HEK293T (cell line): Measurements from ENCODE around the gene MICOS13.

Source experiments
- CTCF ChIA-PET: fragments of 350-600 bp; formaldehyde crosslinking; extraction: SDS; loops from one replicate; lab custom pipeline; 2021; ENCODE audit warnings: antibody characterized with exemption, inconsistent platforms; lab: Yijun Ruan, JAX
- POLR2A ChIA-PET: fragments of 350-600 bp; formaldehyde crosslinking; extraction: SDS; loops from one replicate; lab custom pipeline; 2020; ENCODE audit warnings: antibody characterized with exemption, inconsistent platforms; lab: Yijun Ruan, JAX
- DNase-seq: peaks from one replicate; pipeline ENCODE4 v3.0.0; 2012; ENCODE audit warnings: mixed read lengths; ENCODE audit errors: extremely low spot score
- ARNT ChIP-seq: fragments of 450-650 bp; IDR thresholded peaks from 2 replicates; pipeline ENCODE4 v1.6.1; 2017; ENCODE audit warnings: mild to moderate bottlenecking
- BHLHE40 ChIP-seq: fragments of 450-650 bp; IDR thresholded peaks from 2 replicates; pipeline ENCODE4 v1.6.1; 2016; ENCODE audit warnings: mild to moderate bottlenecking, moderate library complexity, borderline replicate concordance
- CTBP1 ChIP-seq: fragments of 450-650 bp; IDR thresholded peaks from 2 replicates; pipeline ENCODE4 v1.6.1; 2016; ENCODE audit warnings: borderline replicate concordance
- ELF4 ChIP-seq: fragments of 450-650 bp; IDR thresholded peaks from 2 replicates; pipeline ENCODE4 v1.6.1; 2017; ENCODE audit warnings: antibody characterized with exemption
- FOXA1 ChIP-seq: fragments of 450-650 bp; IDR thresholded peaks from 2 replicates; pipeline ENCODE4 v1.6.1; 2016; ENCODE audit warnings: mild to moderate bottlenecking
- FOXK2 ChIP-seq: fragments of 450-650 bp; IDR thresholded peaks from 2 replicates; pipeline ENCODE4 v1.6.1; 2016; ENCODE audit warnings: mild to moderate bottlenecking
- FOXM1 ChIP-seq: fragments of 450-650 bp; IDR thresholded peaks from 2 replicates; pipeline ENCODE4 v1.6.1; 2017; ENCODE audit warnings: mild to moderate bottlenecking, borderline replicate concordance
- HDGF ChIP-seq: fragments of 450-650 bp; IDR thresholded peaks from 2 replicates; pipeline ENCODE4 v1.6.1; 2017; ENCODE audit warnings: antibody characterized with exemption, borderline replicate concordance
- L3MBTL2 ChIP-seq: fragments of 450-650 bp; conservative IDR thresholded peaks from 2 replicates; pipeline ENCODE4 v1.6.1; 2016; ENCODE audit warnings: mild to moderate bottlenecking
- LEF1 ChIP-seq: fragments of 450-650 bp; IDR thresholded peaks from 2 replicates; pipeline ENCODE4 v1.6.1; 2017; ENCODE audit warnings: mild to moderate bottlenecking, borderline replicate concordance
- NFRKB ChIP-seq: fragments of 450-650 bp; IDR thresholded peaks from 2 replicates; pipeline ENCODE4 v1.6.1; 2016; ENCODE audit warnings: mild to moderate bottlenecking, moderate library complexity
- SP1 ChIP-seq: fragments of 450-650 bp; IDR thresholded peaks from 2 replicates; pipeline ENCODE4 v1.6.1; 2017
- SUZ12 ChIP-seq: fragments of 450-650 bp; IDR thresholded peaks from 2 replicates; pipeline ENCODE4 v1.6.1; 2016; ENCODE audit warnings: mild to moderate bottlenecking
- TARDBP ChIP-seq: fragments of 450-650 bp; IDR thresholded peaks from 2 replicates; pipeline ENCODE4 v1.6.1; 2016
- ZNF384 ChIP-seq: fragments of 450-650 bp; IDR thresholded peaks from 2 replicates; pipeline ENCODE4 v1.6.1; 2016
- TF ChIP-seq, protein P1 (sequence below): fragments of 450-650 bp; IDR thresholded peaks from 2 replicates; pipeline ENCODE4 v1.6.1; 2016

Gene MICOS13

DNA sequence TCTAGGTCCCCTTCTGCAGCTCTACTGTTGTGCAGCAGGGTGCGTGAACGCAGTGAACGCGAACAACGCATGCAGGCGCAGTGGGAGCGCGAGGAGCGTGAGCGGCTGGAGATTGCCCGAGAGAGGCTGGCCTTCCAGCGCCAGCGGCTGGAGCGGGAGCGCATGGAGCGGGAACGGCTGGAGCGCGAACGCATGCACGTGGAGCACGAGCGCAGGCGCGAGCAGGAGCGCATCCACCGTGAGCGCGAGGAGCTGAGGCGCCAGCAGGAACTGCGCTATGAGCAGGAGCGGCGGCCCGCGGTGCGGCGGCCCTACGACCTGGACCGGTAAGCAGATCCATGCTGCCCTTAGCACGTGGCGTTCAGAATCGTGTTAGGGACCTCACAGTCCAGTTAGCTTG is 18.8 kb downstream of the MICOS13 start:
- POLR2A ChIA-PET = no interaction called here
- no peak for DNase-seq
- CTCF ChIA-PET = no interaction called here
- TF ChIP-seq, protein P1, sequence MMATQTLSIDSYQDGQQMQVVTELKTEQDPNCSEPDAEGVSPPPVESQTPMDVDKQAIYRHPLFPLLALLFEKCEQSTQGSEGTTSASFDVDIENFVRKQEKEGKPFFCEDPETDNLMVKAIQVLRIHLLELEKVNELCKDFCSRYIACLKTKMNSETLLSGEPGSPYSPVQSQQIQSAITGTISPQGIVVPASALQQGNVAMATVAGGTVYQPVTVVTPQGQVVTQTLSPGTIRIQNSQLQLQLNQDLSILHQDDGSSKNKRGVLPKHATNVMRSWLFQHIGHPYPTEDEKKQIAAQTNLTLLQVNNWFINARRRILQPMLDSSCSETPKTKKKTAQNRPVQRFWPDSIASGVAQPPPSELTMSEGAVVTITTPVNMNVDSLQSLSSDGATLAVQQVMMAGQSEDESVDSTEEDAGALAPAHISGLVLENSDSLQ = no peak
- TF ChIP-seq FOXK2 = no peak
- no peak for TF ChIP-seq ZNF384
- TF ChIP-seq L3MBTL2 = no peak
- no peak for TF ChIP-seq FOXM1
- TF ChIP-seq HDGF = no peak
- no peak for TF ChIP-seq SUZ12
- no peak for TF ChIP-seq TARDBP
- no peak for TF ChIP-seq ELF4
- no peak for TF ChIP-seq LEF1
- no peak for TF ChIP-seq ARNT

DNA sequence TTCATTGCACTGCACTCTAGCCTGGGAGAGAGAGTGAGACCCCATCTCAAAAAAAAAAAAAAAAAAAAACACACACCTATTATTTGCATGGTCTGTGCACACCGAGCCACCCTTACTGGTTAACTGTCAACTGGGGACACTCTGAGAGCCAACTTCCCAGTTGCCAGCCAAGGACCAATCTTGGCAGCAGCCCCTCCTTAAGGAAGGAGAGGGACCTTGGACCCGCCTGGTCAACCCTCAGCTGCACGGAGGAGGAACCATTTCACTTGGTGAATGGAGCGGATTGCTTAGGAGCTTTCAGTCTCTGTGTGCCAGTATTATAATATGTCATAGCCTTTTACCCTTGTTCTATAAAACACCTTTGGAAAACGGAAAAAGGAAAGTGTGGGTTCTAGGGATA is 24.9 kb downstream of the MICOS13 start:
- CTCF ChIA-PET = no interaction called here
- TF ChIP-seq CTBP1 (no peak), TARDBP (no peak), SP1 (no peak), SUZ12 (no peak), FOXM1 (no peak), FOXA1 (no peak), FOXK2 (no peak), LEF1 (no peak), ZNF384 (no peak), L3MBTL2 (no peak), ELF4 (no peak), BHLHE40 (no peak), ARNT (no peak), NFRKB (no peak), HDGF (no peak)
- TF ChIP-seq, protein P1 = no peak
- no peak for DNase-seq
- POLR2A ChIA-PET = no interaction called here

DNA sequence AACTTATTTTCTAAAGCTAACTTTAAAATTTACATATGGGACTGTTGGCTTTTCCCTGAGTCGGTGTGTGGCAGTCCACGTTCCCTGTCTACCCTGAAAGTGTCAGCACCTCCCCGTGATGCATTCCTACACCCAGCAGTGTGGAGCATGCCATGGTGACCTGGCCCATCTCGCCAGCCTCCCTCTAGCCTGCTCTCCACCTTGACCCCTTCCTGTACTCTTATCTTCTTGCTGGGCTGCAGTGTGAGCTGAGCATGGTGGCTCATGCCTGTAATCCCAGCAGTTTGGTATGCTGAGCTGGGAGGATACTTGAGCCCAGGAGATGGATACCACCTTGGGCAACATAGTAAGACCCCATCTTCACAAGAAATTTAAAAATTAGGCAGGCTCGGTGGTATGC is 25.4 kb downstream of the MICOS13 start:
- no peak for TF ChIP-seq ARNT
- TF ChIP-seq FOXK2 = no peak
- TF ChIP-seq HDGF = no peak
- no peak for TF ChIP-seq FOXA1
- TF ChIP-seq, protein P1 = no peak
- no peak for TF ChIP-seq TARDBP
- no peak for TF ChIP-seq LEF1
- TF ChIP-seq L3MBTL2 = no peak
- no peak for TF ChIP-seq CTBP1
- no peak for TF ChIP-seq NFRKB
- TF ChIP-seq ZNF384 = no peak
- no peak for TF ChIP-seq ELF4
- TF ChIP-seq SP1 = no peak
- no peak for TF ChIP-seq FOXM1
- ChIA-PET POLR2A (no interaction called here), CTCF (no interaction called here)
- DNase-seq = no peak

DNA sequence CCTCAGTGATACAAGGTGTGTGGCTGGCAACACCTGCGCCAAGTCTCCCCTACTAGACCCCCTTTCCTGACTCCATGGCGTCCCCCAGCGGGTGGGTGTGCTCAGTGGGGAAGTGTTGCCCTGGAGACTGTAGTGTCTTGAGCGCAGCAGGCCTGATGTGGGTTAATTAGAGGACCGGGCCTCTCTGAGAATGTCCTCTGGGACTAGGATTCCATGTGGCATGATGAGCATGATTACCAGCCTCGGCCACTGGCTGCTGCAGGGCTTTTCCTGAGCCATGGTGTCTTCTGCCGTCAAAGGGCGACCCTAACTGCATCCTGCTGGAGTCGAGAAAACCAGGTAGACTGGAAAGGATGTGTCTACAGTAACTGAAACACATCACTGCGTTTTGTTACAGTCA is 28.1 kb downstream of the MICOS13 start:
- TF ChIP-seq FOXK2 (no peak), CTBP1 (no peak), FOXA1 (no peak), SP1 (no peak), ARNT (no peak), ZNF384 (no peak), HDGF (no peak), NFRKB (no peak), SUZ12 (no peak), L3MBTL2 (no peak), BHLHE40 (no peak), ELF4 (no peak), TARDBP (no peak), FOXM1 (no peak), LEF1 (no peak)
- TF ChIP-seq, protein P1 = no peak
- no peak for DNase-seq
- CTCF ChIA-PET = no interaction called here
- POLR2A ChIA-PET = no interaction called here

DNA sequence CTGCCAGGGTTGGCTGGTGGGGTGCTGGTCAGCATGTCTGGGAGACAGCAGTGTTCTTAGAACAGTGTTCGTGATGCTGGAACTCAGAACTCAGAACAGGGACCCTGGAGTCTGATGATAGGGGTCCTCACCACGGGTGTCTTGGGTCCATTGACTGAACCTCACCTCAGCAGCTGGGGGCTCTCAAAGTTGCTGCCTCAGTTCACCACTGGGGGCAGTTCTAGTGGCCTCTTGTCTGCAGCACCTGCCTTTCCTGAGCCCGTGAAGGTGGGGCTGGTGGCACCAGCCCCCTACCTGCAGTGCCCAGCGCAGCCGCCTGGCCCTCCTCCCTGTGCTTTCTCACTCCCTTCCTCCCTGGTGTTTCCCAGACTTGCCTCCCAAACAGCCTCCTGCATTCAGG is 29.0 kb downstream of the MICOS13 start:
- TF ChIP-seq CTBP1 = no peak
- no peak for TF ChIP-seq BHLHE40
- no peak for TF ChIP-seq ZNF384
- no peak for TF ChIP-seq ELF4
- no peak for TF ChIP-seq LEF1
- no peak for TF ChIP-seq HDGF
- TF ChIP-seq TARDBP = no peak
- no peak for DNase-seq
- POLR2A ChIA-PET = interaction anchor here (0.9 kb wide), 1 partner anchor 28 kb away, joined by 4 read pairs; the partner anchor contains the start of genes SAFB and SAFB2
- CTCF ChIA-PET = interaction anchor here (1.0 kb wide), 1 partner anchor 20 kb away, joined by 3 read pairs; no protein-coding TSS in a partner anchor

DNA sequence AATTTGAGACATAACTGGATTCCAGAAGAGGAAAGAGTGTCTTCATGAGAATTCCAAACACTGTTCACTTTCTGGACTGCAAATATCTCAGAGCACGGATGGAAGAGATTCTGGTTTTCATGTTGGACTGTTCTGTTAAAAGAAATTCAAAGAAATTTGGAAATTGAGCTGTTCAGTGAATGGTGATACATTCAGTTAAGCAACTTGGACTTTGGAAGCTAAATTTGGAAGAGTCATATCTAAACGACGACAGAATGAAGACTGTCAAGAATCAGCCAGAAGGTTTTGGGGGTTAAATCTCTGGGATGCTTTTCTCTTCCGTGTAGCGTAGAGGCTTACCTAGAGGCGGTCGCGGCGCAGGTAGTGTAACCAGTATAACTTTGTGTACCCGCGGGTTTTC is 31.9 kb downstream of the MICOS13 start:
- DNase-seq = no peak
- POLR2A ChIA-PET = interaction anchor here (0.9 kb wide), 1 partner anchor 25 kb away, joined by 3 read pairs; the partner anchor contains the start of genes SAFB and SAFB2
- CTCF ChIA-PET = no interaction called here
- TF ChIP-seq, protein P1 = no peak
- TF ChIP-seq SUZ12 = no peak
- TF ChIP-seq BHLHE40 = no peak
- TF ChIP-seq ARNT = no peak
- TF ChIP-seq FOXM1 = no peak
- TF ChIP-seq HDGF = no peak
- TF ChIP-seq TARDBP = no peak
- TF ChIP-seq ELF4 = no peak
- TF ChIP-seq L3MBTL2 = no peak
- no peak for TF ChIP-seq FOXA1
